GOT3 (cell line): ENCODE data around the gene MAPK12.

Source experiments
- DNase-seq: peaks from one replicate; lab custom pipeline; 2025; ENCODE audit warnings: mixed read lengths; lab: John Stamatoyannopoulos, UW

The MAPK12 gene

GRCh38 chr22:50261615-50262459, at the start of gene MAPK12:
Gene MAPK12 (minus strand): TSS chr22:50261683. CDS start chr22:50261509, 174 bp downstream.
- no peak for DNase-seq

- DNase-seq: no peak
Measured at GRCh38 chr22:50310949-50311444, 49.5 kb upstream of the MAPK12 start.

GRCh38 chr22:50310031-50310722, 48.7 kb upstream of the MAPK12 start:
- no peak for DNase-seq

- no peak for DNase-seq
Measured at GRCh38 chr22:50309601-50309991, 48.1 kb upstream of the MAPK12 start.

GRCh38 chr22:50308986-50309600, 47.6 kb upstream of the MAPK12 start:
- no peak for DNase-seq

GRCh38 chr22:50308597-50308935, 47.1 kb upstream of the MAPK12 start:
- no peak for DNase-seq

- no peak for DNase-seq
Measured at GRCh38 chr22:50307890-50308596, 46.6 kb upstream of the MAPK12 start.

- no peak for DNase-seq
Measured at GRCh38 chr22:50306753-50307749, 45.6 kb upstream of the MAPK12 start, which contains the start of gene PLXNB2. Gene PLXNB2 (minus strand): TSS chr22:50307646. CDS start chr22:50290584, 17,062 bp downstream.

GRCh38 chr22:50305923-50306566, 44.6 kb upstream of the MAPK12 start:
- peak; percentile 87 for DNase-seq

- DNase-seq: peak; percentile 83
Measured at GRCh38 chr22:50305393-50305922, 44.0 kb upstream of the MAPK12 start.

GRCh38 chr22:50304528-50305392, 43.3 kb upstream of the MAPK12 start:
- no peak for DNase-seq

- peak; percentile 29 for DNase-seq
Measured at GRCh38 chr22:50303848-50304527, 42.5 kb upstream of the MAPK12 start.

GRCh38 chr22:50303515-50303847, 42.0 kb upstream of the MAPK12 start:
- no peak for DNase-seq

- no peak for DNase-seq
Measured at GRCh38 chr22:50302564-50302963, 41.1 kb upstream of the MAPK12 start.

GRCh38 chr22:50302041-50302541, 40.6 kb upstream of the MAPK12 start:
- no peak for DNase-seq

- DNase-seq: no peak
Measured at GRCh38 chr22:50301581-50301991, 40.1 kb upstream of the MAPK12 start.

GRCh38 chr22:50300620-50301257, 39.3 kb upstream of the MAPK12 start:
- DNase-seq: no peak
